ENCODE data around the gene ARL4D. TPM values are rescaled to one million over a fixed set of nuclear protein-coding genes. Genes with fewer than 3 reads are reported as not detected.

ARL4D gene
- total and polyA plus RNA-seq, 2 donors (not counting 1 experiment from before 2014, with no cell fraction given), result 11.3 to 14.5 TPM

GRCh38 chr17:43411369-43411677, 12.5 kb downstream of the ARL4D start:
- Histone ChIP-seq H3K9me3 (ENCODE audit: control extremely low read depth in 1 of 3, control insufficient read depth in 2 of 3, insufficient read depth in 1 of 3, low read length in 2 of 3) (no peaks in the 10 kb centered on the region), H3K9ac (ENCODE audit: low read length) (no peak overlapping the region), H2AFZ (ENCODE audit: insufficient read depth, low read depth, low read length, poor library complexity, severe bottlenecking) (no peak overlapping the region), H3K79me2 (ENCODE audit: control insufficient read depth, insufficient read depth, low read length) (no peaks in the 10 kb centered on the region), H3K4me3 (ENCODE audit: control extremely low read depth in 1 of 5, extremely low read depth in 1 of 5, insufficient read depth in 1 of 5, low read depth in 2 of 5, low read length in 4 of 5) (no peak overlapping the region), H3K4me1 (ENCODE audit: control insufficient read depth in 2 of 2, insufficient read depth in 2 of 2, low read length in 2 of 2) (no peaks in the 10 kb centered on the region), H3K36me3 (replicated peaks in 1 of 2; ENCODE audit: control extremely low read depth in 1 of 2, control insufficient read depth in 1 of 2, extremely low read depth in 1 of 2, insufficient read depth in 2 of 2, low read length in 1 of 2) (no peaks in the 10 kb centered on the region), H3K4me2 (replicated peaks; ENCODE audit: low read depth, low read length, poor library complexity, severe bottlenecking) (no peak overlapping the region), H3K27ac (ENCODE audit: low read length in 2 of 2) (no peak overlapping the region), H3K27me3 (replicated peaks in 1 of 4; ENCODE audit: control extremely low read depth in 1 of 4, control insufficient read depth in 3 of 4, insufficient read depth in 4 of 4, low read length in 3 of 4) (no peaks in the 10 kb centered on the region), H4K20me1 (ENCODE audit: control insufficient read depth, insufficient read depth, low read length, poor library complexity, severe bottlenecking) (no peaks in the 10 kb centered on the region)
- TF ChIP-seq, protein P1, sequence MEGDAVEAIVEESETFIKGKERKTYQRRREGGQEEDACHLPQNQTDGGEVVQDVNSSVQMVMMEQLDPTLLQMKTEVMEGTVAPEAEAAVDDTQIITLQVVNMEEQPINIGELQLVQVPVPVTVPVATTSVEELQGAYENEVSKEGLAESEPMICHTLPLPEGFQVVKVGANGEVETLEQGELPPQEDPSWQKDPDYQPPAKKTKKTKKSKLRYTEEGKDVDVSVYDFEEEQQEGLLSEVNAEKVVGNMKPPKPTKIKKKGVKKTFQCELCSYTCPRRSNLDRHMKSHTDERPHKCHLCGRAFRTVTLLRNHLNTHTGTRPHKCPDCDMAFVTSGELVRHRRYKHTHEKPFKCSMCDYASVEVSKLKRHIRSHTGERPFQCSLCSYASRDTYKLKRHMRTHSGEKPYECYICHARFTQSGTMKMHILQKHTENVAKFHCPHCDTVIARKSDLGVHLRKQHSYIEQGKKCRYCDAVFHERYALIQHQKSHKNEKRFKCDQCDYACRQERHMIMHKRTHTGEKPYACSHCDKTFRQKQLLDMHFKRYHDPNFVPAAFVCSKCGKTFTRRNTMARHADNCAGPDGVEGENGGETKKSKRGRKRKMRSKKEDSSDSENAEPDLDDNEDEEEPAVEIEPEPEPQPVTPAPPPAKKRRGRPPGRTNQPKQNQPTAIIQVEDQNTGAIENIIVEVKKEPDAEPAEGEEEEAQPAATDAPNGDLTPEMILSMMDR (IDR thresholded peaks at IDR 0.05), result no peak
- no peak for TF ChIP-seq EZH2 (IDR thresholded peaks at IDR 0.05; ENCODE audit: borderline replicate concordance, insufficient read depth, low read depth, low read length, poor library complexity, severe bottlenecking)
- Mint-ChIP-seq H3K27me3 (peaks cover 20% of the 10 kb centered on the region), H3K4me1 (no peaks in the 10 kb centered on the region), H3K27ac (no peak overlapping the region), H3K9me3 (ENCODE audit: insufficient read depth) (no peaks in the 10 kb centered on the region), H3K4me3 (no peak overlapping the region)
- ChIA-PET CTCF (no interaction called here), POLR2A (no interaction called here)
- DNase-seq (no peak), ATAC-seq (ENCODE audit: low read depth) (no peak)
- intact Hi-C loops (cut with micrococcal nuclease), result no loop called here

DNA sequence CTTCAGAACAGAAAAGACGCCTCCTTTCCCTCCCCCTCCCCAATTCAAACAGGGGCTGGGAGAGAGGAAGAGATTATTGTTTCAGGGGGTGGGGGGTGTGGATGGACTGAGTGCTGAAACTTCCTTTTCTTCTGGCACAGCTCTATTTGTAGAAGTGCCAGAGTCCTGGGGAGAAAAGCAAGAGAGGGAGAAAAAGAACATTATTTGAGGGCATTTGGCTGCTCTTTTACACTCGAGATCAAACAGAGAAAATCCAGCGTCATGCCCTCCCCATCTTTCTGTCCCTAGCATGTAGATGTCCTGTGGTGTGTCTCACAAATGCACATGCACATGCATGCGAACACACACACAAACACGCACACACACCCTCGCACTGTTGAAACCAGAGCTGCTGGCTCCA, 13.0 kb downstream of the ARL4D start:
- Mint-ChIP-seq H3K4me1 (no peaks in the 10 kb centered on the region), H3K4me3 (no peak overlapping the region), H3K27ac (no peak overlapping the region), H3K27me3 (peaks cover 24% of the 10 kb centered on the region), H3K9me3 (ENCODE audit: insufficient read depth) (no peaks in the 10 kb centered on the region)
- H3K4me1 ChIP-seq (ENCODE audit: control insufficient read depth in 2 of 2, insufficient read depth in 2 of 2, low read length in 2 of 2), result no peaks in the 10 kb centered on the region
- no peaks in the 10 kb centered on the region for H3K9me3 ChIP-seq (ENCODE audit: control extremely low read depth in 1 of 3, control insufficient read depth in 2 of 3, insufficient read depth in 1 of 3, low read length in 2 of 3)
- POLR2A ChIA-PET, result no interaction called here
- H3K36me3 ChIP-seq (replicated peaks in 1 of 2; ENCODE audit: control extremely low read depth in 1 of 2, control insufficient read depth in 1 of 2, extremely low read depth in 1 of 2, insufficient read depth in 2 of 2, low read length in 1 of 2), result no peaks in the 10 kb centered on the region
- H3K4me3 ChIP-seq (ENCODE audit: control extremely low read depth in 1 of 5, extremely low read depth in 1 of 5, insufficient read depth in 1 of 5, low read depth in 2 of 5, low read length in 4 of 5), result no peak overlapping the region
- CTCF ChIA-PET, result no interaction called here
- no peaks in the 10 kb centered on the region for H3K79me2 ChIP-seq (ENCODE audit: control insufficient read depth, insufficient read depth, low read length)
- H3K27me3 ChIP-seq (replicated peaks in 1 of 4; ENCODE audit: control extremely low read depth in 1 of 4, control insufficient read depth in 3 of 4, insufficient read depth in 4 of 4, low read length in 3 of 4), result peaks cover 0 to 3% (median 0%) of the 10 kb centered on the region in 4 experiments
- no peak overlapping the region for H2AFZ ChIP-seq (ENCODE audit: insufficient read depth, low read depth, low read length, poor library complexity, severe bottlenecking)
- 8% methylated on average over 2 of the region's 6 CpGs for WGBS (ENCODE audit: insufficient coverage)
- no peak overlapping the region for H3K9ac ChIP-seq (ENCODE audit: low read length)
- no peak for DNase-seq
- no peaks in the 10 kb centered on the region for H4K20me1 ChIP-seq (ENCODE audit: control insufficient read depth, insufficient read depth, low read length, poor library complexity, severe bottlenecking)
- no peak for ATAC-seq (ENCODE audit: low read depth)
- TF ChIP-seq, protein P1 (IDR thresholded peaks at IDR 0.05), result no peak
- TF ChIP-seq EZH2 (IDR thresholded peaks at IDR 0.05; ENCODE audit: borderline replicate concordance, insufficient read depth, low read depth, low read length, poor library complexity, severe bottlenecking), result no peak
- H3K27ac ChIP-seq (ENCODE audit: low read length in 2 of 2), result no peak overlapping the region
- no peak overlapping the region for H3K4me2 ChIP-seq (replicated peaks; ENCODE audit: low read depth, low read length, poor library complexity, severe bottlenecking)
- intact Hi-C loops (cut with micrococcal nuclease), result no loop called here
